HepG2 (cell line): Measurements from ENCODE around the gene GPS1. TPM values are rescaled to one million over a fixed set of nuclear protein-coding genes. Genes with fewer than 3 reads are reported as not detected.

ENCODE experiments used
- ATF7 ChIP-seq, 2 experiments: fragments of 450-650 bp in 1 of 2; sonication (generic) in 1 of 2; formaldehyde crosslinking in 1 of 2; IDR thresholded peaks; 2 replicates each; pipeline versions ENCODE4 v1.4.0 to v1.6.1; 2016 to 2020; ENCODE audit warnings: antibody characterized with exemption in 1 of 2, mild to moderate bottlenecking in 1 of 2, missing genetic modification reagents in 1 of 2
- E2F1 ChIP-seq: sonication (generic); formaldehyde crosslinking; IDR thresholded peaks from 2 replicates; pipeline ENCODE4 v1.5.0; 2020; ENCODE audit warnings: missing genetic modification reagents
- EHMT2 ChIP-seq: fragments of 200-600 bp; sonication (generic); IDR thresholded peaks from 2 replicates; pipeline ENCODE4 v1.7.0; 2017; ENCODE audit warnings: antibody characterized with exemption, low read depth, low read length, borderline replicate concordance
- FOSL2 ChIP-seq: sonication (generic); formaldehyde crosslinking; IDR thresholded peaks from 2 replicates; pipeline ENCODE4 v1.4.0; 2020; ENCODE audit warnings: missing genetic modification reagents
- FOXA1 ChIP-seq, 2 experiments: fragments of 450-650 bp in 1 of 2; sonication (generic) in 1 of 2; formaldehyde crosslinking in 1 of 2; IDR thresholded peaks; 2 replicates each; pipeline versions ENCODE4 v1.4.0 to v1.6.1; 2016 to 2020; ENCODE audit warnings: missing genetic modification reagents in 1 of 2
- HNF4A ChIP-seq: sonication (generic); formaldehyde crosslinking; IDR thresholded peaks from 2 replicates; pipeline ENCODE4 v1.4.0; 2020; ENCODE audit warnings: missing genetic modification reagents
- KLF15 ChIP-seq: sonication (generic); formaldehyde crosslinking; IDR thresholded peaks from 2 replicates; pipeline ENCODE4 v1.8.1; 2023; ENCODE audit warnings: borderline replicate concordance, mild to moderate bottlenecking, inconsistent platforms, missing genetic modification reagents, mixed read lengths
- MAX ChIP-seq: IDR thresholded peaks from 2 replicates; pipeline ENCODE4 v1.6.1; 2012; ENCODE audit warnings: inconsistent platforms
- NFE2L2 ChIP-seq: fragments of 150-350 bp; IDR thresholded peaks from 2 replicates; pipeline ENCODE4 v1.6.1; 2014; ENCODE audit warnings: low read length
- PAXIP1 ChIP-seq: sonication (generic); formaldehyde crosslinking; conservative IDR thresholded peaks from 2 replicates; pipeline ENCODE4 v1.4.0; 2020; ENCODE audit warnings: mild to moderate bottlenecking, missing genetic modification reagents, moderate library complexity
- PHF21A ChIP-seq: sonication (generic); formaldehyde crosslinking; IDR thresholded peaks from 2 replicates; pipeline ENCODE4 v1.5.0; 2020; ENCODE audit warnings: mild to moderate bottlenecking, missing genetic modification reagents
- PHF8 ChIP-seq: sonication (generic); formaldehyde crosslinking; IDR thresholded peaks from 2 replicates; pipeline ENCODE4 v1.5.0; 2020; ENCODE audit warnings: missing genetic modification reagents
- RARA ChIP-seq: IDR thresholded peaks from 2 replicates; pipeline ENCODE4 v1.6.1; 2016; ENCODE audit warnings: missing genetic modification reagents, missing compliant biosample characterization
- RBAK ChIP-seq: sonication (generic); formaldehyde crosslinking; IDR thresholded peaks from 2 replicates; pipeline ENCODE4 v1.5.1; 2020; ENCODE audit warnings: mild to moderate bottlenecking, missing genetic modification reagents
- SMYD3 ChIP-seq: sonication (generic); formaldehyde crosslinking; IDR thresholded peaks from 2 replicates; pipeline ENCODE4 v1.8.1; 2023; ENCODE audit warnings: mild to moderate bottlenecking, missing genetic modification reagents
- SOX13 ChIP-seq, 3 experiments: fragments of 450-650 bp in 1 of 3; sonication (generic) in 1 of 3; formaldehyde crosslinking in 1 of 3; IDR thresholded peaks in 2 of 3; conservative IDR thresholded peaks in 1 of 3; 2 replicates each; pipeline versions ENCODE4 v1.5.0 to v1.6.1; 2016 to 2020; ENCODE audit warnings: antibody characterized with exemption in 1 of 3, mild to moderate bottlenecking in 1 of 3, missing compliant biosample characterization in 1 of 3, missing genetic modification reagents in 1 of 3, moderate library complexity in 1 of 3
- ZBTB33 ChIP-seq: sonication (generic); formaldehyde crosslinking; IDR thresholded peaks from 2 replicates; pipeline ENCODE4 v1.4.0; 2020; ENCODE audit warnings: missing genetic modification reagents
- ZFP41 ChIP-seq: sonication (generic); formaldehyde crosslinking; IDR thresholded peaks from 2 replicates; pipeline ENCODE4 v1.4.0; 2020; ENCODE audit warnings: mild to moderate bottlenecking, missing genetic modification reagents, borderline replicate concordance
- ZNF10 ChIP-seq: sonication (generic); formaldehyde crosslinking; IDR thresholded peaks from 2 replicates; pipeline ENCODE4 v1.4.0; 2020; ENCODE audit warnings: mild to moderate bottlenecking, low read depth, missing genetic modification reagents, borderline replicate concordance
- ZNF20 ChIP-seq: sonication (generic); formaldehyde crosslinking; IDR thresholded peaks from 2 replicates; pipeline ENCODE4 v1.4.0; 2020; ENCODE audit warnings: mild to moderate bottlenecking, moderate library complexity, missing genetic modification reagents
- ZNF703 ChIP-seq: sonication (generic); formaldehyde crosslinking; IDR thresholded peaks from 2 replicates; pipeline ENCODE4 v1.5.1; 2020; ENCODE audit warnings: missing genetic modification reagents, mild to moderate bottlenecking, moderate library complexity, borderline replicate concordance
- ZNF737 ChIP-seq: sonication (generic); formaldehyde crosslinking; IDR thresholded peaks from 2 replicates; pipeline ENCODE4 v1.5.0; 2020; ENCODE audit warnings: missing genetic modification reagents, mild to moderate bottlenecking, borderline replicate concordance
- polyA plus RNA-seq, 8 experiments: library from polyadenylated mRNA; depleted of rRNA in 3 of 8; stranded (reverse) in 7 of 8; unstranded in 1 of 8; fragments of >200 nt; fragmentation: Illumina TruSeq in 4 of 8; extraction: Trizol in 4 of 8; gene quantifications; 2 replicates each; pipeline versions ENCODE4 v1.2.1 to v1.2.3, GENCODE V29; 2011 to 2016; ENCODE audit warnings: low read depth in 4 of 8, missing spikeins in 1 of 8, mixed read lengths in 1 of 8; ENCODE audit not compliant: insufficient read depth in 1 of 8
- total RNA-seq, 5 experiments: library from RNA; depleted of rRNA; stranded (reverse); fragments of >200 nt; fragmentation: Illumina TruSeq; extraction: Trizol; gene quantifications; 2 replicates each; pipeline ENCODE4 v1.2.3, GENCODE V29; 2016; ENCODE audit warnings: low read depth in 1 of 5
- TF ChIP-seq, protein P1 (sequence below): sonication (generic); formaldehyde crosslinking; IDR thresholded peaks from 2 replicates; pipeline ENCODE4 v1.4.0; 2020; ENCODE audit warnings: mild to moderate bottlenecking, missing genetic modification reagents

GPS1 gene
- total and polyA plus RNA-seq, 2 of the 13 experiments (the other 11 are each of a cell fraction or from before 2014, with no cell fraction given), result 124 to 128 TPM

- TF ChIP-seq ZNF703 (CRISPR knock-in tag) (no peak; the same call in 1 of the 2 replicates), ATF7 (IDR thresholded peaks at IDR 0.05) (no peak), ATF7 (CRISPR knock-in tag; IDR thresholded peaks at IDR 0.05) (no peak), ZFP41 (CRISPR knock-in tag) (no peak), ZNF20 (CRISPR knock-in tag) (no peak), RARA (CRISPR knock-in tag) (peak; percentile 89), PHF8 (CRISPR knock-in tag) (no peak), SMYD3 (no peak), MAX (no peak), ZBTB33 (CRISPR knock-in tag) (peak; percentile 74), E2F1 (CRISPR knock-in tag) (no peak), FOXA1 (IDR thresholded peaks at IDR 0.05) (no peak), FOXA1 (CRISPR knock-in tag; IDR thresholded peaks at IDR 0.05) (peak; percentile 10; the same call in 1 of the 2 replicates), RBAK (CRISPR knock-in tag) (no peak), ZNF10 (no peak), PHF21A (CRISPR knock-in tag) (peak; percentile 48), FOSL2 (peak; percentile 60), EHMT2 (no peak), NFE2L2 (no peak), PAXIP1 (peak; percentile 46; the same call in 1 of the 2 replicates), ZNF737 (CRISPR knock-in tag) (no peak), HNF4A (peak; percentile 40), KLF15 (no peak), SOX13 (IDR thresholded peaks at IDR 0.05) (no peak), SOX13 (CRISPR knock-in tag; conservative IDR thresholded peaks at IDR 0.05 in 1 of 2, IDR thresholded peaks at IDR 0.05 in 1 of 2) (peak in 1 of 2 experiments; percentile 61; a peak in 2 of 4 replicates)
- TF ChIP-seq, protein P1, sequence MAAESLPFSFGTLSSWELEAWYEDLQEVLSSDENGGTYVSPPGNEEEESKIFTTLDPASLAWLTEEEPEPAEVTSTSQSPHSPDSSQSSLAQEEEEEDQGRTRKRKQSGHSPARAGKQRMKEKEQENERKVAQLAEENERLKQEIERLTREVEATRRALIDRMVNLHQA (CRISPR knock-in tag), result no peak
Measured at GRCh38 chr17:82013772-82014321, 37.9 kb upstream of the GPS1 start (continued).
